Endothelial cell of umbilical vein (primary cell): ENCODE results near the gene LAMA4. TPM values are rescaled to one million over a fixed set of nuclear protein-coding genes. Genes with fewer than 3 reads are reported as not detected.

Source experiments
- BruUV-seq: library from RNA; stranded (reverse); fragments of 400-500 nt; replicated peaks from 2 replicates; lab custom pipeline; 2021; lab: Mats Ljungman, UMichigan
- CTCF ChIA-PET: fragments of 300-600, 350-600 bp; sonication (Branson Sonifier 250); formaldehyde crosslinking; loops from one replicate; lab custom pipeline; 2021; ENCODE audit warnings: antibody characterized with exemption, inconsistent platforms; lab: Charles Lee
- POLR2A ChIA-PET: fragments of 300-600, 350-600 bp; sonication (Branson Sonifier 250); formaldehyde crosslinking; loops from one replicate; lab custom pipeline; 2021; ENCODE audit warnings: antibody characterized with exemption, inconsistent platforms; lab: Charles Lee
- DNase-seq: peaks from one replicate; pipeline ENCODE4 v3.0.0-alpha.2; 2011; ENCODE audit warnings: low read depth, low spot score
- FAIRE-seq: peaks from 2 replicates; lab custom pipeline; 2011; peaks lifted over from hg19 to GRCh38; lab: Jason Lieb, UNC
- H2AFZ ChIP-seq: 2 replicates; pipeline ENCODE4 v1.6.0; 2012; ENCODE audit warnings: low read depth, low read length, control low read depth, inconsistent platforms
- H3K27ac ChIP-seq: 2 replicates; pipeline ENCODE4 v1.5.1; 2011; ENCODE audit warnings: low read depth, mild to moderate bottlenecking, control low read depth, low read length, moderate library complexity; ENCODE audit not compliant: insufficient read depth
- H3K27me3 ChIP-seq, 2 experiments: 2 replicates each; pipeline versions ENCODE4 v1.6.0 to v1.6.1; 2011; ENCODE audit warnings: low read length in 2 of 2, mixed read lengths in 1 of 2; ENCODE audit not compliant: control insufficient read depth in 2 of 2, insufficient read depth in 2 of 2
- H3K36me3 ChIP-seq, 2 experiments: 2 replicates in 1 of 2; 3 replicates in 1 of 2; pipeline ENCODE4 v1.5.1; 2011; ENCODE audit warnings: low read length in 2 of 2, mild to moderate bottlenecking in 1 of 2, moderate library complexity in 1 of 2; ENCODE audit not compliant: control insufficient read depth in 2 of 2, insufficient read depth in 2 of 2; ENCODE audit errors: extremely low read depth in 1 of 2
- H3K4me1 ChIP-seq: 3 replicates; pipeline ENCODE4 v1.5.1; 2011; ENCODE audit warnings: mild to moderate bottlenecking, low read length; ENCODE audit not compliant: control insufficient read depth, insufficient read depth; ENCODE audit errors: extremely low read depth
- H3K4me2 ChIP-seq: 2 replicates; pipeline ENCODE4 v1.6.1; 2011; ENCODE audit warnings: low read length, control low read depth, mixed read lengths; ENCODE audit not compliant: insufficient read depth
- H3K4me3 ChIP-seq, 3 experiments: fragments of 200-600 bp in 1 of 3; sonication (generic), shearing (Covaris generic) in 1 of 3; replicated peaks in 1 of 3; 2 replicates each; pipeline ENCODE4 v1.5.1; 2011 to 2016; ENCODE audit warnings: control low read depth in 3 of 3, low read length in 3 of 3, mild to moderate bottlenecking in 2 of 3, inconsistent platforms in 1 of 3, low read depth in 1 of 3, moderate library complexity in 1 of 3; ENCODE audit not compliant: insufficient read depth in 1 of 3
- H3K79me2 ChIP-seq: 2 replicates; pipeline ENCODE4 v1.6.0; 2012; ENCODE audit warnings: low read length, inconsistent platforms; ENCODE audit not compliant: control insufficient read depth, insufficient read depth
- H3K9ac ChIP-seq: replicated peaks from 2 replicates; pipeline ENCODE3; 2011; ENCODE audit warnings: low read length, control low read depth; ENCODE audit not compliant: insufficient read depth; ENCODE audit errors: extremely low read depth
- H3K9me1 ChIP-seq: replicated peaks from 3 replicates; pipeline ENCODE4 v1.6.0; 2011; ENCODE audit warnings: mild to moderate bottlenecking, low read length; ENCODE audit not compliant: control insufficient read depth, insufficient read depth; ENCODE audit errors: extremely low read depth
- H3K9me3 ChIP-seq: replicated peaks from 2 replicates; pipeline ENCODE4 v1.5.1; 2012; ENCODE audit warnings: low read length, inconsistent platforms; ENCODE audit not compliant: control insufficient read depth, insufficient read depth
- H4K20me1 ChIP-seq: replicated peaks from 2 replicates; pipeline ENCODE3; 2011; ENCODE audit warnings: mild to moderate bottlenecking, low read length; ENCODE audit not compliant: control insufficient read depth, insufficient read depth; ENCODE audit errors: extremely low read depth
- EZH2 ChIP-seq: IDR thresholded peaks from 2 replicates; pipeline ENCODE4 v1.6.1; 2012; ENCODE audit warnings: borderline replicate concordance, low read depth, mild to moderate bottlenecking, moderate library complexity, low read length, inconsistent platforms; ENCODE audit not compliant: severe bottlenecking
- FOS ChIP-seq: IDR thresholded peaks from 2 replicates; pipeline ENCODE4 v1.6.1; 2011; ENCODE audit warnings: mild to moderate bottlenecking, low read length, moderate library complexity, borderline replicate concordance; ENCODE audit not compliant: insufficient read depth
- GATA2 ChIP-seq: IDR thresholded peaks from 2 replicates; pipeline ENCODE4 v1.7.0; 2011; ENCODE audit warnings: low read depth, mild to moderate bottlenecking, moderate library complexity, mixed read lengths, low read length; ENCODE audit not compliant: insufficient read length, insufficient read depth
- JUN ChIP-seq: IDR thresholded peaks from 2 replicates; pipeline ENCODE4 v1.6.1; 2011; ENCODE audit warnings: borderline replicate concordance, low read depth; ENCODE audit not compliant: insufficient read length, insufficient read depth
- MYC ChIP-seq: IDR thresholded peaks from one replicate; pipeline ENCODE4 v1.6.1; 2011; ENCODE audit warnings: mild to moderate bottlenecking, low read depth, low read length
- POLR2A ChIP-seq: IDR thresholded peaks from 2 replicates; pipeline ENCODE4 v1.6.1; 2012; ENCODE audit warnings: low read depth, mild to moderate bottlenecking, control low read depth, low read length
- POLR2AphosphoS5 ChIP-seq: IDR thresholded peaks from 2 replicates; pipeline ENCODE4 v1.6.1; 2012; ENCODE audit warnings: low read depth, mild to moderate bottlenecking, control low read depth, low read length, moderate library complexity; ENCODE audit not compliant: insufficient read depth
- dilution Hi-C: fragments of 300-500 bp; cut with MboI; formaldehyde crosslinking; loops from one replicate; pipeline ENCODE4 v1.15.0; 2019; ENCODE audit warnings: low sequenced_read_pairs; ENCODE audit not compliant: extremely low pct_ligation_motif_present
- intact Hi-C: fragments of 100-400 bp; cut with micrococcal nuclease; formaldehyde crosslinking; loops from one replicate; pipeline ENCODE4 v1.10.0; 2022
- polyA plus RNA-seq, 4 experiments: library from polyadenylated mRNA; depleted of rRNA in 3 of 4; stranded (reverse) in 3 of 4; unstranded in 1 of 4; fragments of >200 nt; gene quantifications; 2 replicates each; pipeline versions ENCODE4 v1.2.1 to v1.2.3, GENCODE V29; 2011 to 2012; ENCODE audit warnings: missing spikeins in 1 of 4
- total RNA-seq: library from RNA; stranded (reverse); gene quantifications from 2 replicates; pipeline ENCODE4 v1.2.3, GENCODE V29; 2021
- TF ChIP-seq, protein P1 (sequence below): IDR thresholded peaks from 2 replicates; pipeline ENCODE4 v1.6.1; 2011; ENCODE audit not compliant: insufficient read depth, insufficient read length

The LAMA4 gene
- total and polyA plus RNA-seq, 2 donors (not counting 3 experiments of a cell fraction or from before 2014, with no cell fraction given), result 384 to 629 TPM

DNA sequence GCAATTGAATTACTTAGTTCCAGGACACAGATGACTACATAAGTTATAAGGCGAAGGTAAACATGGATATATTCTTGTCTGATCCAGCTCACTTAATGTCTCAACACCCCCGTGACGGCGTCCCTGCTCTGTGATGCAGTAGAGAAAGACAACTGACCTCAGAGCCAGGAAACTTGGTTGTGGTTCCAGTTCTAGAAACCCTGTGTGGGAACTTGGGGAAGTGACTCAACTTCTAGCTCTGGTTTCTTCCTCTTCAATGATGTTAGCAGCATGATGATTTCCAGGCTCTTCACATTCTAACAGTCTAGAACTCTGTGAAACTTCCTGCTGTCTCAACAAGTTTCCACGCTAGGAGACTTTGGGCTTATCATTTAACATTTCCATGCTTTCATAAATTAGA, 18.4 kb downstream of the LAMA4 start:
- Histone ChIP-seq H3K9me3 (no peaks in the 10 kb centered on the region), H4K20me1 (no peaks in the 10 kb centered on the region), H3K9ac (peak overlapping the region; percentile 40), H3K4me2 (peak overlapping the region; percentile 31), H3K27me3 (no peaks in the 10 kb centered on the region), H2AFZ (no peak overlapping the region), H3K79me2 (peaks cover 80% of the 10 kb centered on the region), H3K36me3 (peaks cover 1 to 8% of the 10 kb centered on the region in 2 experiments), H3K9me1 (no peaks in the 10 kb centered on the region), H3K4me1 (peaks cover 88% of the 10 kb centered on the region), H3K27ac (peak overlapping the region; percentile 99), H3K4me3 (no peak overlapping the region)
- intact Hi-C loops (loop anchor here (1.0 to 2.0 kb wide), 2 partner anchors 15 to 33 kb away; no protein-coding TSS in a partner anchor), dilution Hi-C loops (no loop called here)
- ChIA-PET POLR2A (interaction anchor here (1.2 to 1.4 kb wide), 2 partner anchors 8 to 19 kb away, joined by 3 to 5 read pairs; no protein-coding TSS in a partner anchor), CTCF (interaction anchor here (0.7 to 2.6 kb wide), 10 partner anchors 10 to 75 kb away, joined by 3 to 16 read pairs (median 6); partner anchors contain the start of gene LAMA4)
- FAIRE-seq (peak; percentile 89), DNase-seq (peak; percentile 86)
- TF ChIP-seq FOS (peak; percentile 79), POLR2AphosphoS5 (peak; percentile 73), GATA2 (peak; percentile 80), JUN (peak; percentile 72)
- TF ChIP-seq, protein P1, sequence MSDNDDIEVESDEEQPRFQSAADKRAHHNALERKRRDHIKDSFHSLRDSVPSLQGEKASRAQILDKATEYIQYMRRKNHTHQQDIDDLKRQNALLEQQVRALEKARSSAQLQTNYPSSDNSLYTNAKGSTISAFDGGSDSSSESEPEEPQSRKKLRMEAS, result no peak
- no TSS peak for BruUV-seq

GRCh38 chr6:112234601-112235000, 19.8 kb downstream of the LAMA4 start:
- H3K9me3 ChIP-seq, result no peaks in the 10 kb centered on the region
- no peak for TF ChIP-seq EZH2
- no peak for TF ChIP-seq MYC
- TF ChIP-seq POLR2A, result no peak
- TF ChIP-seq GATA2, result peak; percentile 14
- no peak for TF ChIP-seq JUN
- no peaks in the 10 kb centered on the region for H3K27me3 ChIP-seq
- intact Hi-C loops (no loop called here), dilution Hi-C loops (no loop called here)
- peaks cover 5 to 8% of the 10 kb centered on the region in 2 experiments for H3K36me3 ChIP-seq
- H3K79me2 ChIP-seq, result peaks cover 81% of the 10 kb centered on the region
- POLR2A ChIA-PET, result interaction anchor here (0.8 to 3.7 kb wide), 4 partner anchors 16 to 30 kb away, joined by 3 to 23 read pairs (median 6); partner anchors contain the start of gene LAMA4
- no peak overlapping the region for H2AFZ ChIP-seq
- peak overlapping the region; percentile 95 for H3K9ac ChIP-seq
- H3K4me2 ChIP-seq, result peak overlapping the region; percentile 77
- no peaks in the 10 kb centered on the region for H4K20me1 ChIP-seq
- H3K27ac ChIP-seq, result peak overlapping the region; percentile 99
- BruUV-seq, result no TSS peak
- no peak for DNase-seq
- CTCF ChIA-PET, result interaction anchor here (0.6 to 4.0 kb wide), 9 partner anchors 17 to 78 kb away, joined by 3 to 36 read pairs (median 3); no protein-coding TSS in a partner anchor
- no peaks in the 10 kb centered on the region for H3K9me1 ChIP-seq
- H3K4me1 ChIP-seq, result peaks cover 92% of the 10 kb centered on the region
- no peak for FAIRE-seq
- no peak overlapping the region for H3K4me3 ChIP-seq
